Endodermal cell (in vitro differentiated cells): ENCODE data around the gene ACTL8. TPM values are rescaled to one million over a fixed set of nuclear protein-coding genes. Genes with fewer than 3 reads are reported as not detected.

Experiments
- DNase-seq: peaks from one replicate; pipeline ENCODE4 v3.0.0-alpha.2; 2017
- H3K27ac ChIP-seq: 2 replicates; pipeline ENCODE4 v1.5.1; 2013; ENCODE audit warnings: mild to moderate bottlenecking, low read depth, low read length, moderate library complexity
- H3K27me3 ChIP-seq: 2 replicates; pipeline ENCODE4 v1.6.1; 2013; ENCODE audit warnings: mild to moderate bottlenecking, low read length, moderate library complexity; ENCODE audit not compliant: insufficient read depth, control insufficient read depth, poor library complexity, severe bottlenecking
- H3K36me3 ChIP-seq: 2 replicates; pipeline ENCODE4 v1.7.0; 2013; ENCODE audit warnings: mild to moderate bottlenecking, low read length, moderate library complexity; ENCODE audit not compliant: control insufficient read depth, insufficient read depth
- H3K4me1 ChIP-seq: one replicate; pipeline ENCODE4 v1.7.0; 2013; ENCODE audit warnings: low read length; ENCODE audit not compliant: control insufficient read depth, insufficient read depth
- H3K4me3 ChIP-seq: 2 replicates; pipeline ENCODE4 v1.5.1; 2013; ENCODE audit warnings: mild to moderate bottlenecking, low read length, moderate library complexity
- H3K9ac ChIP-seq: 2 replicates; pipeline ENCODE4 v1.6.1; 2013; ENCODE audit warnings: mild to moderate bottlenecking, low read length, moderate library complexity; ENCODE audit not compliant: poor library complexity, severe bottlenecking; ENCODE audit errors: extremely low read depth
- H3K9me3 ChIP-seq: 2 replicates; pipeline ENCODE4 v1.6.1; 2013; ENCODE audit warnings: mild to moderate bottlenecking, low read length, moderate library complexity; ENCODE audit not compliant: control insufficient read depth
- H3K27ac Mint-ChIP-seq: 2 replicates; pipeline ENCODE4 v1.8.0; 2020; ENCODE audit warnings: mixed read lengths
- H3K27me3 Mint-ChIP-seq: 2 replicates; pipeline ENCODE4 v1.8.0; 2021; ENCODE audit warnings: mild to moderate bottlenecking, mixed read lengths; ENCODE audit not compliant: insufficient read depth
- H3K36me3 Mint-ChIP-seq: 2 replicates; pipeline ENCODE4 v1.8.0; 2020; ENCODE audit warnings: low read depth, mixed read lengths
- H3K4me1 Mint-ChIP-seq: 2 replicates; pipeline ENCODE4 v1.8.0; 2020; ENCODE audit warnings: mixed read lengths
- H3K4me3 Mint-ChIP-seq: 2 replicates; pipeline ENCODE4 v1.8.0; 2020; ENCODE audit warnings: mild to moderate bottlenecking, moderate library complexity, mixed read lengths
- H3K9me3 Mint-ChIP-seq: 2 replicates; pipeline ENCODE4 v1.8.0; 2020; ENCODE audit warnings: mild to moderate bottlenecking, mixed read lengths
- CTCF ChIP-seq: fragments of 200-600 bp; sonication (generic); conservative IDR thresholded peaks from 2 replicates; pipeline ENCODE4 v1.5.0; 2021; ENCODE audit warnings: antibody characterized with exemption, mild to moderate bottlenecking
- WGBS, 2 experiments: methylation state at CpG; one replicate each; pipeline versions ENCODE4 v1.1.5 to v1.1.7; 2013; ENCODE audit warnings: missing lambda C conversion rate in 2 of 2, mixed read lengths in 1 of 2; ENCODE audit not compliant: insufficient coverage in 1 of 2, insufficient read length in 1 of 2; 5-methylcytosine and 5-hydroxymethylcytosine counted together
- total RNA-seq, 2 donors: library from RNA; stranded (reverse); fragmentation: NEBNext Ultra II Directional in 1 of 2; extraction: Animal tissue kit (Norgen Biotek cat#: 25700) in 1 of 2; gene quantifications; 2 replicates in 1 of 2; 3 replicates in 1 of 2; pipeline ENCODE4 v1.2.1, GENCODE V29; 2021

ACTL8 gene
- total RNA-seq, 2 donors from 2014 or later, result not detected

DNA sequence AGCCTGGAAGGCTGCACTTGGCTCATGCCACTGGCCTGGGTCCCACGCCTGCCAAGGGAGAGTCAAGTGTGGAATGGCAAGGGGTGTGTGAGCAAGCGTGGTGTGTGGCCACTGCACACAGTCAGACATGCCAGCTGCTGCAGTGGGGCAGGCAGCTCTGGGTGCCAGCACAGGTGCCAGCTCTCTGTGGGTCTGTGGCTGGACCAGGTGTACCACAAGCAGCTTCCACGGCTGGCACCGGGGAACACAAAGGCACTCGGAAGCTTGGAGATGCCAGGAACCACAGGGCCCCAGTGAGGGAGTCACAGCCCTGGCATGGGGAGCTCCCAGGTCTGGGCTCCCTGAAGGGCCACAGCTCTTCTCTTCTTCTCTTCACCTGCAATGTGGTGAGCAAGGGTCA, 34.8 kb downstream of the ACTL8 start:
- Mint-ChIP-seq H3K27ac (no peak overlapping the region), H3K4me1 (no peaks in the 10 kb centered on the region), H3K27me3 (peaks cover 5% of the 10 kb centered on the region), H3K9me3 (no peaks in the 10 kb centered on the region), H3K36me3 (no peaks in the 10 kb centered on the region), H3K4me3 (no peak overlapping the region)
- Histone ChIP-seq H3K9ac (no peak overlapping the region), H3K27ac (no peak overlapping the region), H3K9me3 (no peaks in the 10 kb centered on the region), H3K27me3 (peaks cover 8% of the 10 kb centered on the region), H3K36me3 (no peaks in the 10 kb centered on the region), H3K4me3 (no peak overlapping the region), H3K4me1 (no peaks in the 10 kb centered on the region)
- DNase-seq, result no peak
- no peak for TF ChIP-seq CTCF
- WGBS, 2 experiments, result 90 to 94% methylated on average over 2 to 5 of the region's 5 CpGs

DNA sequence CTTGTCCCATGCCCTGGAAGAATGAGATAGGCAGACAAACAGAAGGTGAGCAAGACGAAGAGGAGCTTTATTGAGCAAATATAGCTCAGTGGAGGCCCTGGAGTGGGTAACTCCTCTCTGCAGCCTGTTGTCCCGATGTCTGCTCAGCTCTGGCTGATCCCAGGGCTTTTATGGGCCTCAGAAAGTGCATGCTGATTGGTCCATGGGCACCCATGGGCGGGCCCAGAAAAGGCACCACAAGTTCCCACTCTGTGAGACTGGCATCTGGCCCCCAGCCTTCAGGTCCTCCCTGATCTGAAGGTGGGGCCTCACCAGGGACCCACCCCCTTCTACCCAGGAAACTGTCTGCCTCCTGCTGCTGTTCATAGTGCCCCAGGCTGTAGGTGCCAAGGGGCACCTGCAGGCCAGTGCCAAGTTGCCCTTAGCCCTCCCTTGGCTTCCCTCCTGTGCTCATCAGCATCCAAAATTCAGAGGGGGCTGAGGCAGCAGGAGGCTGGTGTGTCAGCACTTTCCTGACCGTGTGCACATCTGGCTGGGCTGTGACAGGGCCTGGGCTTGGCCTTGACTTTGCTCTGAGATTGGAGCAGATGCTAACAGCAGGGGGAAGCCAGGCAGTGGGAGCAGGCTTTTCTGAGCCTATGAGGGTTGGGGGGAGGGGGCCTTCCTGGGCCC, 35.4 kb downstream of the ACTL8 start:
- Histone ChIP-seq H3K9ac (no peak overlapping the region), H3K27ac (no peak overlapping the region), H3K4me1 (no peaks in the 10 kb centered on the region), H3K4me3 (no peak overlapping the region), H3K36me3 (no peaks in the 10 kb centered on the region), H3K9me3 (no peaks in the 10 kb centered on the region), H3K27me3 (peaks cover 8% of the 10 kb centered on the region)
- H3K9me3 Mint-ChIP-seq, result no peaks in the 10 kb centered on the region
- no peak overlapping the region for H3K27ac Mint-ChIP-seq
- TF ChIP-seq CTCF, result no peak
- no peaks in the 10 kb centered on the region for H3K36me3 Mint-ChIP-seq
- H3K4me3 Mint-ChIP-seq, result no peak overlapping the region
- DNase-seq, result peak; percentile 77
- 91 to 100% methylated on average over 3 to 4 of the region's 4 CpGs for WGBS, 2 experiments
- peaks cover 9% of the 10 kb centered on the region for H3K27me3 Mint-ChIP-seq
- no peaks in the 10 kb centered on the region for H3K4me1 Mint-ChIP-seq

- Mint-ChIP-seq H3K27me3 (peaks cover 9% of the 10 kb centered on the region), H3K4me1 (no peaks in the 10 kb centered on the region), H3K4me3 (no peak overlapping the region), H3K9me3 (no peaks in the 10 kb centered on the region), H3K36me3 (no peaks in the 10 kb centered on the region), H3K27ac (no peak overlapping the region)
- WGBS, 2 experiments, result 84 to 88% methylated on average over 6 to 9 of the region's 9 CpGs
- Histone ChIP-seq H3K9ac (no peak overlapping the region), H3K4me1 (no peaks in the 10 kb centered on the region), H3K9me3 (no peaks in the 10 kb centered on the region), H3K27ac (no peak overlapping the region), H3K27me3 (peaks cover 8% of the 10 kb centered on the region), H3K4me3 (no peak overlapping the region), H3K36me3 (no peaks in the 10 kb centered on the region)
- TF ChIP-seq CTCF, result no peak
- no peak for DNase-seq
Measured at GRCh38 chr1:17791055-17791390, 35.9 kb downstream of the ACTL8 start.
